ENCODE data around the gene TAGLN3.

- TF ChIP-seq CTCF (conservative IDR thresholded peaks at IDR 0.05) = no peak
- no peak for TF ChIP-seq ZFX (IDR thresholded peaks at IDR 0.05)
Measured at GRCh38 chr3:111999484-112000324, 982 bp downstream of the TAGLN3 start.
